Cardiac muscle cell (in vitro differentiated cells and primary cell): ENCODE measurements around the gene SIRPD. TPM values are rescaled to one million over a fixed set of nuclear protein-coding genes. Genes with fewer than 3 reads are reported as not detected.

Experiments used
- DNase-seq, 2 donors: peaks; one replicate each; pipeline versions ENCODE4 v3.0.0 to v3.0.0-alpha.2; 2010 to 2017; ENCODE audit warnings: low read depth in 1 of 2, low spot score in 1 of 2
- H3K27ac ChIP-seq: fragments of 200-600 bp; sonication (generic); 2 replicates; pipeline ENCODE4 v1.5.1; 2016
- H3K27me3 ChIP-seq: fragments of 200-600 bp; sonication (generic); 2 replicates; pipeline ENCODE4 v1.6.0; 2016; ENCODE audit warnings: control low read depth
- H3K36me3 ChIP-seq: fragments of 200-600 bp; sonication (generic); 2 replicates; pipeline ENCODE4 v1.5.1; 2016; ENCODE audit warnings: control low read depth
- H3K4me1 ChIP-seq: fragments of 200-600 bp; sonication (generic); 2 replicates; pipeline ENCODE4 v1.8.1; 2017; ENCODE audit warnings: low read depth, mild to moderate bottlenecking, mixed run types
- H3K4me3 ChIP-seq: fragments of 200-600 bp; sonication (generic); 2 replicates; pipeline ENCODE4 v1.5.1; 2016; ENCODE audit warnings: mild to moderate bottlenecking
- H3K9me3 ChIP-seq: fragments of 200-600 bp; sonication (generic); 2 replicates; pipeline ENCODE4 v1.5.1; 2017; ENCODE audit warnings: low read depth, mild to moderate bottlenecking, control low read depth
- CTCF ChIP-seq: IDR thresholded peaks from 2 replicates; pipeline ENCODE4 v1.5.1; 2012; ENCODE audit warnings: low read depth, mild to moderate bottlenecking, low read length
- polyA plus RNA-seq: library from polyadenylated mRNA; unstranded; fragments of >200 nt; fragmentation: Nextera tagmentation; extraction: Ambion mirVana; gene quantifications from 2 replicates; pipeline ENCODE4 v1.2.1, GENCODE V29; 2016
- total RNA-seq: library from RNA; depleted of rRNA; stranded (reverse); fragments of >200 nt; gene quantifications from 2 replicates; pipeline ENCODE4 v1.2.3, GENCODE V29; 2016

Gene SIRPD
- total and polyA plus RNA-seq, 2 experiments from 2014 or later: not detected

GRCh38 chr20:1509237-1509636 is 48.3 kb downstream of the SIRPD start:
- TF ChIP-seq CTCF: peak; percentile 42
- Histone ChIP-seq H3K27ac (no peak overlapping the region), H3K9me3 (no peaks in the 10 kb centered on the region), H3K4me1 (no peaks in the 10 kb centered on the region), H3K4me3 (no peak overlapping the region), H3K36me3 (no peaks in the 10 kb centered on the region), H3K27me3 (peaks cover 35% of the 10 kb centered on the region)
- peak; percentile 6 to 35 for DNase-seq

- TF ChIP-seq CTCF: no peak
- no peak for DNase-seq
- Histone ChIP-seq H3K9me3 (no peaks in the 10 kb centered on the region), H3K4me1 (no peaks in the 10 kb centered on the region), H3K27ac (no peak overlapping the region), H3K36me3 (no peaks in the 10 kb centered on the region), H3K27me3 (peaks cover 35% of the 10 kb centered on the region), H3K4me3 (no peak overlapping the region)
These were observed 48.9 kb downstream of the SIRPD start for GRCh38 chr20:1508574-1508973.

- no peaks in the 10 kb centered on the region for H3K36me3 ChIP-seq
- H3K27ac ChIP-seq: no peak overlapping the region
- no peaks in the 10 kb centered on the region for H3K4me1 ChIP-seq
- H3K9me3 ChIP-seq: no peaks in the 10 kb centered on the region
- no peak for TF ChIP-seq CTCF
- H3K4me3 ChIP-seq: no peak overlapping the region
- peaks cover 35% of the 10 kb centered on the region for H3K27me3 ChIP-seq
- no peak for DNase-seq
These were observed 50.2 kb downstream of the SIRPD start for GRCh38 chr20:1507276-1507675.

GRCh38 chr20:1505871-1506270 is 51.6 kb downstream of the SIRPD start:
- Histone ChIP-seq H3K4me1 (no peaks in the 10 kb centered on the region), H3K27me3 (peaks cover 31% of the 10 kb centered on the region), H3K4me3 (no peak overlapping the region), H3K36me3 (no peaks in the 10 kb centered on the region), H3K9me3 (no peaks in the 10 kb centered on the region), H3K27ac (no peak overlapping the region)
- no peak for DNase-seq
- no peak for TF ChIP-seq CTCF

GRCh38 chr20:1505361-1505760 is 52.1 kb downstream of the SIRPD start:
- DNase-seq: no peak
- no peak overlapping the region for H3K27ac ChIP-seq
- no peak overlapping the region for H3K4me3 ChIP-seq
- H3K36me3 ChIP-seq: no peaks in the 10 kb centered on the region
- no peaks in the 10 kb centered on the region for H3K9me3 ChIP-seq
- H3K27me3 ChIP-seq: peaks cover 27% of the 10 kb centered on the region
- TF ChIP-seq CTCF: no peak
- H3K4me1 ChIP-seq: no peaks in the 10 kb centered on the region
